ENCODE results near the gene LRP10. TPM values are rescaled to one million over a fixed set of nuclear protein-coding genes. Genes with fewer than 3 reads are reported as not detected.

Gene LRP10
- total RNA-seq, 4 donors from 2014 or later: 31.1 to 109 (median 60.1) TPM

DNA sequence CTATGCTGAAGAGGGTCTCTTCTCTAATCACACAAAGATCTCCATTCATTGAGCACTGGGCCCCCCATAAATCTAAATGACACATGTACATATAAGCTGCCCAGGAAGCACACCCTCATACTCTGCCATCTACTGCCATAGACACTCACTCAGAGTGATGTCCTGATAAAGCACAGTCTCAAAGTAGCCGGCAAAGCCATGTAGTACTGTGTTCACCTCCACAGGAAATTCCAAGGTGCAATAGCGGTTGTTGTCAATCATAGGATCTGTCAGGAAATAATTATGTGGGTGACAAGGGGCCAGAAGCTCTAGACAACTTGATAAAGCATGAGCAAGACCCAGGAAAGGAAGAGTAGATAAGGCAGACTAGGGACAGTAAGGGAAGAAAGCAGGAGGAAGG, 50.8 kb downstream of the LRP10 start:
- Histone ChIP-seq H3K27me3 (no peaks in the 10 kb centered on the region), H3K36me3 (peaks cover 3 to 66% of the 10 kb centered on the region in 2 donors), H3K4me1 (peaks cover 6 to 10% of the 10 kb centered on the region in 2 donors), H3K9me3 (no peaks in the 10 kb centered on the region), H3K4me3 (no peak overlapping the region), H3K27ac (no peak overlapping the region)
- in situ Hi-C loops (cut with MboI; ENCODE audit: low sequenced_read_pairs in 4 of 4): no loop called here
- ATAC-seq (no peak), DNase-seq (no peak)
- no peak for TF ChIP-seq CTCF (IDR thresholded peaks at IDR 0.05 in 4 of 5, conservative IDR thresholded peaks at IDR 0.05 in 1 of 5)
- TF ChIP-seq POLR2A (IDR thresholded peaks at IDR 0.05): no peak
- intact Hi-C loops (cut with DNase I; ENCODE audit: low total_unique reads): loop anchor here (10.0 kb wide), 2 partner anchors 363 to 633 kb away; partner anchors contain the start of genes HOMEZ, THTPA and ZFHX2

GRCh38 chr14:22923746-22924145, 52.2 kb downstream of the LRP10 start:
- peaks cover 3 to 66% of the 10 kb centered on the region in 2 donors for H3K36me3 ChIP-seq
- no peak for ATAC-seq
- H3K27ac ChIP-seq: no peak overlapping the region
- H3K4me1 ChIP-seq: peaks cover 9 to 11% of the 10 kb centered on the region in 2 donors
- no peaks in the 10 kb centered on the region for H3K27me3 ChIP-seq
- in situ Hi-C loops (cut with MboI; ENCODE audit: low sequenced_read_pairs in 4 of 4): no loop called here
- H3K9me3 ChIP-seq: no peaks in the 10 kb centered on the region
- intact Hi-C loops (cut with DNase I; ENCODE audit: low total_unique reads): loop anchor here (10.0 kb wide), 2 partner anchors 361 to 631 kb away; partner anchors contain the start of genes HOMEZ, THTPA and ZFHX2
- no peak for DNase-seq
- no peak overlapping the region for H3K4me3 ChIP-seq
- TF ChIP-seq CTCF (IDR thresholded peaks at IDR 0.05 in 4 of 5, conservative IDR thresholded peaks at IDR 0.05 in 1 of 5): no peak

DNA sequence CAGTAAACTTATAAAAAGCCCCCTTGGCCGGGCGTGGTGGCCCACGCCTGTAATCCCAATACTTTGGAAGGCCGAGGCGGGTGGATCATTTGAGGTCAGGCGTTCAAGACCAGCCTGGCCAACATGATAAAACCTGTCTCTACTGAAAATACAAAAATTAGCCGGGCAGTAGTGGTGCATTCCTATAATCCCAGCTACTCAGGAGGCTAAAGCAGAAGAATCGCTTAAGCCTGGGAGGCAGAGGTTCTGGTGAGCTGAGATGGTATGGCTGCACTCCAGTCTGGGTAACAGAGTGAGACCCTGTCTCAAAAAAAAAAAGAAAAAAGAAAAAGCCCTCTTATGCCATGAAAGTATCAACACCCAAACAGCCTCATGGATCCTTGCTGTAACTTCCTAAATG, 54.0 kb downstream of the LRP10 start:
- intact Hi-C loops (cut with DNase I; ENCODE audit: low total_unique reads) (loop anchor here (5.0 to 10.0 kb wide), 3 partner anchors 359 to 629 kb away; partner anchors contain the start of genes HOMEZ, PPP1R3E, THTPA and ZFHX2), in situ Hi-C loops (cut with MboI; ENCODE audit: low sequenced_read_pairs in 4 of 4) (no loop called here)
- DNase-seq (no peak), ATAC-seq (no peak)
- no peak overlapping the region for H3K27ac ChIP-seq
- H3K36me3 ChIP-seq: peaks cover 3 to 60% of the 10 kb centered on the region in 2 donors
- no peak overlapping the region for H3K4me3 ChIP-seq
- H3K9me3 ChIP-seq: no peaks in the 10 kb centered on the region
- H3K4me1 ChIP-seq: peaks cover 9 to 11% of the 10 kb centered on the region in 2 donors
- no peak for TF ChIP-seq CTCF (IDR thresholded peaks at IDR 0.05 in 4 of 5, conservative IDR thresholded peaks at IDR 0.05 in 1 of 5)
- TF ChIP-seq POLR2A (IDR thresholded peaks at IDR 0.05): no peak
- H3K27me3 ChIP-seq: no peaks in the 10 kb centered on the region

DNA sequence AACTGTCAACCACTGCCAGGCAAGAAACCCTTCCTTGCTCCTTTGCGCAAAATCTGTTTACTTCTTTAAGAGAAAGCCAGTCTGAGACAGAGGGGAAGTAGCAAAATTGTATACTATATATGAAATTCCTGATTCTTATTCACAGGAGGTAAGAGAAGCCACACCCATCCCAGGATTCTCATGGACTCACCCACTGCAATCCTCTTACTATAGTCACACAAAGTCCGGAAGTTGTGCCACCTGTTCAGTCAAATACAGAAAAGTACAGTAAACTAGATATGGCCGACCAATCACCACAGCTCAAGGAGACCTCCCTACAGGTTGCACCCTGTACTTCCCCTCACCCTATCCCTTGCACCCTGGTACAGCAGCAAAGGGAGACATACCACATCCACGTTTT, 54.8 kb downstream of the LRP10 start:
- in situ Hi-C loops (cut with MboI; ENCODE audit: low sequenced_read_pairs in 4 of 4): no loop called here

More for the DNA sequence above, 54.8 kb downstream of the LRP10 start:
- intact Hi-C loops (cut with DNase I; ENCODE audit: low total_unique reads): loop anchor here (5.0 to 10.0 kb wide), 3 partner anchors 358 to 628 kb away; partner anchors contain the start of genes HOMEZ, PPP1R3E, THTPA and ZFHX2
- H3K4me3 ChIP-seq: no peak overlapping the region
- no peaks in the 10 kb centered on the region for H3K9me3 ChIP-seq
- DNase-seq: no peak
- TF ChIP-seq POLR2A (IDR thresholded peaks at IDR 0.05) (no peak), CTCF (IDR thresholded peaks at IDR 0.05 in 4 of 5, conservative IDR thresholded peaks at IDR 0.05 in 1 of 5) (no peak)
- no peak overlapping the region for H3K27ac ChIP-seq
- H3K4me1 ChIP-seq: peaks cover 9 to 11% of the 10 kb centered on the region in 2 donors
- H3K36me3 ChIP-seq: peaks cover 3 to 52% of the 10 kb centered on the region in 2 donors
- no peaks in the 10 kb centered on the region for H3K27me3 ChIP-seq
- no peak for ATAC-seq
